ENCODE results near the gene LAMTOR5.

DNA sequence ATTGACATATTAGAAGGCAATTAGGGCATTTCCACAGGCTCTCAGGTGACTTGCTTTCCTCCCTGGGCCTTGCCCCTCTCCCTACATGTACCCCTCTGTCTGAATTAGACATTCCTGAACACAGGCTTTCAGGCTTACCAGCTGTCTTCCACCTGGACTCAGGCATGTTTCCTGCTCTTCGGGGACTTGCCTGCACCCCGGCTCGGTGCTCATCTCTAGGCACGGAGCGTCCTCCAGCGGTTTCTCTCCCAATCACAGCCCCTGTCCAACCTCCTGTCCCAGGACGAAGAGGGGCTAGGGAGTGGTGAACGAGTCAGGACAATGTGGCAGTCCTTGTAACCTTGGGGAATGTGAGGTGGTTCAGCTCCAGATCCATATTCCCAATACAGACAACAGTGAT, 47.7 kb upstream of the LAMTOR5 start:
- TF ChIP-seq, protein P1, sequence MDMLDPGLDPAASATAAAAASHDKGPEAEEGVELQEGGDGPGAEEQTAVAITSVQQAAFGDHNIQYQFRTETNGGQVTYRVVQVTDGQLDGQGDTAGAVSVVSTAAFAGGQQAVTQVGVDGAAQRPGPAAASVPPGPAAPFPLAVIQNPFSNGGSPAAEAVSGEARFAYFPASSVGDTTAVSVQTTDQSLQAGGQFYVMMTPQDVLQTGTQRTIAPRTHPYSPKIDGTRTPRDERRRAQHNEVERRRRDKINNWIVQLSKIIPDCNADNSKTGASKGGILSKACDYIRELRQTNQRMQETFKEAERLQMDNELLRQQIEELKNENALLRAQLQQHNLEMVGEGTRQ (IDR thresholded peaks at IDR 0.05; ENCODE audit: borderline replicate concordance, low read depth, low read length) = no peak
- TF ChIP-seq, protein P2, sequence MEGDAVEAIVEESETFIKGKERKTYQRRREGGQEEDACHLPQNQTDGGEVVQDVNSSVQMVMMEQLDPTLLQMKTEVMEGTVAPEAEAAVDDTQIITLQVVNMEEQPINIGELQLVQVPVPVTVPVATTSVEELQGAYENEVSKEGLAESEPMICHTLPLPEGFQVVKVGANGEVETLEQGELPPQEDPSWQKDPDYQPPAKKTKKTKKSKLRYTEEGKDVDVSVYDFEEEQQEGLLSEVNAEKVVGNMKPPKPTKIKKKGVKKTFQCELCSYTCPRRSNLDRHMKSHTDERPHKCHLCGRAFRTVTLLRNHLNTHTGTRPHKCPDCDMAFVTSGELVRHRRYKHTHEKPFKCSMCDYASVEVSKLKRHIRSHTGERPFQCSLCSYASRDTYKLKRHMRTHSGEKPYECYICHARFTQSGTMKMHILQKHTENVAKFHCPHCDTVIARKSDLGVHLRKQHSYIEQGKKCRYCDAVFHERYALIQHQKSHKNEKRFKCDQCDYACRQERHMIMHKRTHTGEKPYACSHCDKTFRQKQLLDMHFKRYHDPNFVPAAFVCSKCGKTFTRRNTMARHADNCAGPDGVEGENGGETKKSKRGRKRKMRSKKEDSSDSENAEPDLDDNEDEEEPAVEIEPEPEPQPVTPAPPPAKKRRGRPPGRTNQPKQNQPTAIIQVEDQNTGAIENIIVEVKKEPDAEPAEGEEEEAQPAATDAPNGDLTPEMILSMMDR (IDR thresholded peaks at IDR 0.05) = no peak
- TF ChIP-seq RXRA (IDR thresholded peaks at IDR 0.05; ENCODE audit: borderline replicate concordance, low read depth) (no peak), SMC3 (IDR thresholded peaks at IDR 0.05; ENCODE audit: low read depth, low read length) (no peak)
- TF ChIP-seq, protein P3, sequence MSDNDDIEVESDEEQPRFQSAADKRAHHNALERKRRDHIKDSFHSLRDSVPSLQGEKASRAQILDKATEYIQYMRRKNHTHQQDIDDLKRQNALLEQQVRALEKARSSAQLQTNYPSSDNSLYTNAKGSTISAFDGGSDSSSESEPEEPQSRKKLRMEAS (IDR thresholded peaks at IDR 0.05; ENCODE audit: low read depth) = no peak
